GM23338 (cell line): ENCODE data around the gene MRGPRG. TPM values are rescaled to one million over a fixed set of nuclear protein-coding genes. Genes with fewer than 3 reads are reported as not detected.

Source experiments
- JUNB ChIP-seq: IDR thresholded peaks from one replicate; pipeline ENCODE4 v1.6.1; 2016; ENCODE audit warnings: antibody characterized with exemption; ENCODE audit not compliant: unreplicated experiment
- POLR2AphosphoS5 ChIP-seq: IDR thresholded peaks from 2 replicates; pipeline ENCODE4 v1.6.1; 2016; ENCODE audit warnings: antibody characterized with exemption, low read depth
- ZNF114 ChIP-seq: fragments of 250-450 bp; sonication (Bioruptor Pico); IDR thresholded peaks from 2 replicates; pipeline ENCODE4 v1.5.0; 2020; ENCODE audit warnings: mild to moderate bottlenecking, moderate library complexity
- polyA plus RNA-seq: library from polyadenylated mRNA; unstranded; fragments of >200 nt; fragmentation: Nextera tagmentation; extraction: Ambion mirVana; gene quantifications from 2 replicates; pipeline ENCODE4 v1.2.1, GENCODE V29; 2016
- total RNA-seq: library from RNA; depleted of rRNA; stranded (reverse); fragments of >200 nt; shearing (Covaris generic); gene quantifications from 2 replicates; pipeline ENCODE4 v1.2.3, GENCODE V29; 2014
- TF ChIP-seq, protein P1 (sequence below): IDR thresholded peaks from one replicate; pipeline ENCODE4 v1.6.1; 2018; ENCODE audit warnings: antibody characterized with exemption; ENCODE audit not compliant: unreplicated experiment
- TF ChIP-seq, protein P2 (sequence below): fragments of 250-450 bp; sonication (Bioruptor Pico); IDR thresholded peaks from 2 replicates; pipeline ENCODE4 v1.5.0; 2020; ENCODE audit warnings: mild to moderate bottlenecking, moderate library complexity

MRGPRG gene
- total and polyA plus RNA-seq, 2 experiments from 2014 or later, result not detected

DNA sequence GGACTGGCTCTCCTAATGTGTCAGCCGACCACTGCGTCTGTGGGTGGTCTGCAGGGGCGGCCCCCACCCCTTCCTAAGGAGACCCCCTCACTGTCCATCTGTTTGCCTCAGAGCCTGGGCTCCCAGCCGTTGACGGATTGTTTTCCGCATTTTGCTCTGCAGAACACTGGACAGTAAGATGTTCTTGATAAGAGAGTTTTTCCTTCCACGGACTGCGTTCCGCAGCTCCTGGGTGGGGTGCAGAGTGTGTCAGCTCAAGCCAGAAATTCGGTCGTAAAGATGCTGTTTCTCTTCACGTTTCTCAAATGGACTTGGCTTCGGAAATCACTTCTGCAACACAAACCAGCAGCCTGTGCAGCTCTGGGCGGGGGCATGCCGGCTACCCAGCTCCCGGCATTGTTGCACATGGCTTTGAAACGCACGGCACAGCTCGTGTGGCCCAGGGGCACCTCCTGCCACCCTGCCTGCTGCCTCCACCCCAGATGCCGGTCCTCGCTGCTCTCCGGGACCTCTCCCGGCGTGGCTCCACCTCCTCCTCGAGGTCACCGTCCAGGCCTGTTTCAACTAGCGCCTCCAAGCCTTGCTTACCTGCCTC, 2.9 kb upstream of the MRGPRG start (continued):
- TF ChIP-seq, protein P1, sequence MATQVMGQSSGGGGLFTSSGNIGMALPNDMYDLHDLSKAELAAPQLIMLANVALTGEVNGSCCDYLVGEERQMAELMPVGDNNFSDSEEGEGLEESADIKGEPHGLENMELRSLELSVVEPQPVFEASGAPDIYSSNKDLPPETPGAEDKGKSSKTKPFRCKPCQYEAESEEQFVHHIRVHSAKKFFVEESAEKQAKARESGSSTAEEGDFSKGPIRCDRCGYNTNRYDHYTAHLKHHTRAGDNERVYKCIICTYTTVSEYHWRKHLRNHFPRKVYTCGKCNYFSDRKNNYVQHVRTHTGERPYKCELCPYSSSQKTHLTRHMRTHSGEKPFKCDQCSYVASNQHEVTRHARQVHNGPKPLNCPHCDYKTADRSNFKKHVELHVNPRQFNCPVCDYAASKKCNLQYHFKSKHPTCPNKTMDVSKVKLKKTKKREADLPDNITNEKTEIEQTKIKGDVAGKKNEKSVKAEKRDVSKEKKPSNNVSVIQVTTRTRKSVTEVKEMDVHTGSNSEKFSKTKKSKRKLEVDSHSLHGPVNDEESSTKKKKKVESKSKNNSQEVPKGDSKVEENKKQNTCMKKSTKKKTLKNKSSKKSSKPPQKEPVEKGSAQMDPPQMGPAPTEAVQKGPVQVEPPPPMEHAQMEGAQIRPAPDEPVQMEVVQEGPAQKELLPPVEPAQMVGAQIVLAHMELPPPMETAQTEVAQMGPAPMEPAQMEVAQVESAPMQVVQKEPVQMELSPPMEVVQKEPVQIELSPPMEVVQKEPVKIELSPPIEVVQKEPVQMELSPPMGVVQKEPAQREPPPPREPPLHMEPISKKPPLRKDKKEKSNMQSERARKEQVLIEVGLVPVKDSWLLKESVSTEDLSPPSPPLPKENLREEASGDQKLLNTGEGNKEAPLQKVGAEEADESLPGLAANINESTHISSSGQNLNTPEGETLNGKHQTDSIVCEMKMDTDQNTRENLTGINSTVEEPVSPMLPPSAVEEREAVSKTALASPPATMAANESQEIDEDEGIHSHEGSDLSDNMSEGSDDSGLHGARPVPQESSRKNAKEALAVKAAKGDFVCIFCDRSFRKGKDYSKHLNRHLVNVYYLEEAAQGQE, result no peak
- TF ChIP-seq JUNB (no peak), POLR2AphosphoS5 (no peak), ZNF114 (CRISPR knock-in tag) (no peak)
- TF ChIP-seq, protein P2, sequence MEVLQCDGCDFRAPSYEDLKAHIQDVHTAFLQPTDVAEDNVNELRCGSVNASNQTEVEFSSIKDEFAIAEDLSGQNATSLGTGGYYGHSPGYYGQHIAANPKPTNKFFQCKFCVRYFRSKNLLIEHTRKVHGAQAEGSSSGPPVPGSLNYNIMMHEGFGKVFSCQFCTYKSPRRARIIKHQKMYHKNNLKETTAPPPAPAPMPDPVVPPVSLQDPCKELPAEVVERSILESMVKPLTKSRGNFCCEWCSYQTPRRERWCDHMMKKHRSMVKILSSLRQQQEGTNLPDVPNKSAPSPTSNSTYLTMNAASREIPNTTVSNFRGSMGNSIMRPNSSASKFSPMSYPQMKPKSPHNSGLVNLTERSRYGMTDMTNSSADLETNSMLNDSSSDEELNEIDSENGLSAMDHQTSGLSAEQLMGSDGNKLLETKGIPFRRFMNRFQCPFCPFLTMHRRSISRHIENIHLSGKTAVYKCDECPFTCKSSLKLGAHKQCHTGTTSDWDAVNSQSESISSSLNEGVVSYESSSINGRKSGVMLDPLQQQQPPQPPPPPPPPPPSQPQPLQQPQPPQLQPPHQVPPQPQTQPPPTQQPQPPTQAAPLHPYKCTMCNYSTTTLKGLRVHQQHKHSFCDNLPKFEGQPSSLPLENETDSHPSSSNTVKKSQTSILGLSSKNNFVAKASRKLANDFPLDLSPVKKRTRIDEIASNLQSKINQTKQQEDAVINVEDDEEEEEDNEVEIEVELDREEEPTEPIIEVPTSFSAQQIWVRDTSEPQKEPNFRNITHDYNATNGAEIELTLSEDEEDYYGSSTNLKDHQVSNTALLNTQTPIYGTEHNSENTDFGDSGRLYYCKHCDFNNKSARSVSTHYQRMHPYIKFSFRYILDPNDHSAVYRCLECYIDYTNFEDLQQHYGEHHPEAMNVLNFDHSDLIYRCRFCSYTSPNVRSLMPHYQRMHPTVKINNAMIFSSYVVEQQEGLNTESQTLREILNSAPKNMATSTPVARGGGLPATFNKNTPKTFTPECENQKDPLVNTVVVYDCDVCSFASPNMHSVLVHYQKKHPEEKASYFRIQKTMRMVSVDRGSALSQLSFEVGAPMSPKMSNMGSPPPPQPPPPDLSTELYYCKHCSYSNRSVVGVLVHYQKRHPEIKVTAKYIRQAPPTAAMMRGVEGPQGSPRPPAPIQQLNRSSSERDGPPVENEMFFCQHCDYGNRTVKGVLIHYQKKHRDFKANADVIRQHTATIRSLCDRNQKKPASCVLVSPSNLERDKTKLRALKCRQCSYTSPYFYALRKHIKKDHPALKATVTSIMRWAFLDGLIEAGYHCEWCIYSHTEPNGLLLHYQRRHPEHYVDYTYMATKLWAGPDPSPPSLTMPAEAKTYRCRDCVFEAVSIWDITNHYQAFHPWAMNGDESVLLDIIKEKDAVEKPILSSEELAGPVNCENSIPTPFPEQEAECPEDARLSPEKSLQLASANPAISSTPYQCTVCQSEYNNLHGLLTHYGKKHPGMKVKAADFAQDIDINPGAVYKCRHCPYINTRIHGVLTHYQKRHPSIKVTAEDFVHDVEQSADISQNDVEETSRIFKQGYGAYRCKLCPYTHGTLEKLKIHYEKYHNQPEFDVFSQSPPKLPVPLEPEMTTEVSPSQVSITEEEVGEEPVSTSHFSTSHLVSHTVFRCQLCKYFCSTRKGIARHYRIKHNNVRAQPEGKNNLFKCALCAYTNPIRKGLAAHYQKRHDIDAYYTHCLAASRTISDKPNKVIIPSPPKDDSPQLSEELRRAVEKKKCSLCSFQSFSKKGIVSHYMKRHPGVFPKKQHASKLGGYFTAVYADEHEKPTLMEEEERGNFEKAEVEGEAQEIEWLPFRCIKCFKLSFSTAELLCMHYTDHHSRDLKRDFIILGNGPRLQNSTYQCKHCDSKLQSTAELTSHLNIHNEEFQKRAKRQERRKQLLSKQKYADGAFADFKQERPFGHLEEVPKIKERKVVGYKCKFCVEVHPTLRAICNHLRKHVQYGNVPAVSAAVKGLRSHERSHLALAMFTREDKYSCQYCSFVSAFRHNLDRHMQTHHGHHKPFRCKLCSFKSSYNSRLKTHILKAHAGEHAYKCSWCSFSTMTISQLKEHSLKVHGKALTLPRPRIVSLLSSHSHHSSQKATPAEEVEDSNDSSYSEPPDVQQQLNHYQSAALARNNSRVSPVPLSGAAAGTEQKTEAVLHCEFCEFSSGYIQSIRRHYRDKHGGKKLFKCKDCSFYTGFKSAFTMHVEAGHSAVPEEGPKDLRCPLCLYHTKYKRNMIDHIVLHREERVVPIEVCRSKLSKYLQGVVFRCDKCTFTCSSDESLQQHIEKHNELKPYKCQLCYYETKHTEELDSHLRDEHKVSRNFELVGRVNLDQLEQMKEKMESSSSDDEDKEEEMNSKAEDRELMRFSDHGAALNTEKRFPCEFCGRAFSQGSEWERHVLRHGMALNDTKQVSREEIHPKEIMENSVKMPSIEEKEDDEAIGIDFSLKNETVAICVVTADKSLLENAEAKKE, result no peak
